GM19099 (cell line): ENCODE results near the gene RNF126.

Experiments
- POLR2A ChIP-seq: IDR thresholded peaks from 3 replicates; pipeline ENCODE4 v1.6.1; 2011; ENCODE audit warnings: low read depth; ENCODE audit not compliant: insufficient read length; ENCODE audit errors: extremely low read depth

The RNF126 gene

GRCh38 chr19:628168-628567 lies 34.8 kb downstream of the RNF126 start:
- TF ChIP-seq POLR2A = no peak

GRCh38 chr19:625257-625656 lies 37.8 kb downstream of the RNF126 start:
- no peak for TF ChIP-seq POLR2A

DNA sequence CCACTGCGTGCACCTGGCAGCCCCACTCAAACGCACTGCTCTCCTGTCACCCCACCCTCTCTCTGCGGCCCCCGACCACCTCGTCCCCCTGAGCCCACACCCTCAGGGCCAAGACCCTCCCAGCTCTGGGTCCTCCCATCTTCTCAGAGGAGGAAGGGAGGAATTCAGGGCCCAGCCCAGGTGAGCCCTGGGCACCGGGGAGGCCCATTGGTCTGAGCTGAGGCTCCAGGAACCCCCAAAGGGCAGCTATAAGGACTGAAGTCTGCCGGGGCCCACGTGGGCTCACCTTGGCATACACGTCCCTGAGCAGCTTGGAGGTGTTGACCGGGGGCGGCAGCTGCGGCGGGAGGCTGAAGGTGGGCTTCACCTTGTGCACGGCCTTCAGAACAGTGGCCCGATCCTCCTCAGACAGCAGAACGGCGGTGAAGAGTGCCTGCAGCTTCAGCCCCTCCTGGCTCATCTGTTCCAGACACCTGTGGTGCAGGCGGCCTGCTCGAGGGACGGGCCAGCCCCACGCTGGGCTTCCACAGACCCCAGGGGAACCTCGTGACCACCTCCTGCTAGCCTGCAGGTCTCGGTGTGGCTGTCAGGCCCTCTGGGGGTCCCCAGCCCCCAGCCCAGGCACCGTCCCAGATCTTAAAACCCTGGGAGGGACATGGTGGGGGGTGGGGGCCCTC lies 38.4 kb downstream of the RNF126 start:
- TF ChIP-seq POLR2A = no peak

DNA sequence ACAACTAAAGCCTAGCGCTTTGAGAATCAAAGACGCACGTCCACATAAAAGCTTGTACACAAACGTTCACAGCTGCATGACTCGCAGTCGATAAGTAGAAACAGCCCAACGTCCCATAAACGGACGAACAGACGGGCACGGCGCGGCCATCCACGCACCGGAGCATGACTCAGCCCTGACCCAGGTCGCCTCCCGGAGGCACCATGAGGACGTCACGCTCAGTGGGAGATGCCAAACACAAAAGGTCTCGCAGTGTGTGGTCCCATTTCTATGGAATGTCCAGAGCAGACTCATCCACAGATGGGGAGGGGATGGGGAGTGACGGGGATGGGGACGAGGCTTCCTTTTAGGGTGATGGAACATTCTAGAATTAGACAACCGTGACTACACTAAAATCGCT lies 39.0 kb downstream of the RNF126 start:
- TF ChIP-seq POLR2A = no peak

DNA sequence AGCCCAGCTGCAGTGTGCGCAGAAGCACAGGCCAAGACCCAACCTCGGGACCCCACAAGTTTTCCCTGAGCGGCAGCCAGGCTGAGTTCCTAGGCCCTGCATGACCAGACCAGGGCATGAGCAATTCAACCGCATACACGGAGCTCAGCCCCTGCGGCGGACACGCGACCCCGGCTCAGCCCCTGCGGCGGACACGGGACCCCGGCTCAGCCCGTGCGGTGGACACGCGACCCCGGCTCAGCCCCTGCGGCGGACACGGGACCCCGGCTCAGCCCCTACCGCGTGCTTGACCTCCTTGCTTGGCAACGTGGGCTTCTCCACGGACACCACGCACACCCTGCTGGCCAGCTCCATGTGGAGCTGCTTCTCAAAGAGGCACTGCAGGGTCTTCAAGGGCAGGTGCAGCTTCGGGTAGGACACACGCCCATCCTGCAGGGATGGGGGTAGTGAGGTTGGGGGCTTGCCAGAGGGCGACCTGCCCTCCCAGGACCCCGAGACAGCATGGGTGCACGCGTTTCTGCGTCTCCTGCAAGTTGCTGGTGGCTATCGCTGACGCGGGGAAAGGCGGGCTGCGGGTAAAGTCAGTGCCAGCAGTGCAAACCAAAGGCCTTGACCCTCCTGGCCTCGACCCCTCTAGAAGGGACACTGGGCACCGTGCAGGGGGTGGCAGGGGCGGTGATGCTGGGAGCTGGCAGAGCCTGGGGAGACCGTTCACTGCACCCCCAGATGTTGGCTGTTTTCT lies 39.7 kb downstream of the RNF126 start:
- no peak for TF ChIP-seq POLR2A

GRCh38 chr19:622666-623065 lies 40.3 kb downstream of the RNF126 start:
- no peak for TF ChIP-seq POLR2A

DNA sequence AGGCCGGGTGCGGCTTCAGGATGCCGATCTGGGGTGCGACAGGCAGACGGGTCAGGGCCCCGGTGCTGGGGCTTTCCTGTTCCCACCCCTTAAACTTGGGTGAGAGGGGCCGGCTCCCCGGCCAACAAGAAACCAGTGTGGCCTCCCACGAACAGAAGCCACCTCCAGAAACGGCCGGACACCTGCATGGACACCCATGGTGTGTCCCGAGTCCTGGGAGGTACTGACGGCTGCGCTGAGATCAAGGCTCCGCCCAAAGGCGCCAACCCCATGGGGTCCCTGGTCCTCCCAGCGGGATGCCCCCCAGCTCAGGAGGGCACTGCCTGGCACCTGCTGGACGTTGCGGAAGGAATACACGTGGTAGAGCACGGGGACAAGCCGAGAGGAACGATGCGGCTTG lies 41.2 kb downstream of the RNF126 start:
- no peak for TF ChIP-seq POLR2A

DNA sequence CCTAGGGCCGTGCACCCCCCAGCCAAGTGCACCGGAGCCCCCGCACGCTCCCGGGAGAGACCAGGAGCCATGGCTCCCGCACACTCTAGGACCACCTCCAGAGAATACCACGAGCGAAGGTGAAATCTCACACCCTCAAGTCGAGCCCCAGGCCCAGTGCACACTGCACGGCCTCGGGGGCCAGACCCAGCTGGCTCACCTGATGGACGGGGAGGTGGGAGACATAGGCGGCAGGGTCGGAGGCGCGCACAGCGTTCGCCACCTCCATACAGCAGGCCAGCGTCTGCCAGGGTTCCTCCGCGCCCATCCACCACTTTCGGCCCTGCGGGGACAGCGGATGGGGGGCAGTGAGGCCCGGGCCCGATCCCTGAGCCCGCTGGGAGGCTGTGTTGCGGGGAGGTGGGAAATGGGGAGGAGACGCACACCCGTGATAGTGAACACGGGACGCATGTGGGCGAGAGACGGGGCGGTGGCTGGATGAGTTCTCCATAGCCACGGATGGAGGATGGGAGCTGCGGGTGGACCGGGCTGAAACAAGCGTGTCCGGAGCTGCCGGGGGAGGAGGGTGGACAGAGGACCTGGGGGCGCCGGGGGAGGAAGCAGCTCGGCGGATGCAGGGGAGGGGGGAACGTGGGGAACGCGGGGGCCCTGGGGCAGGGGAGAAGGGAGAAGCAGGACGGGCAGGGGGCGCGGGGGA lies 42.7 kb downstream of the RNF126 start:
- TF ChIP-seq POLR2A = no peak

DNA sequence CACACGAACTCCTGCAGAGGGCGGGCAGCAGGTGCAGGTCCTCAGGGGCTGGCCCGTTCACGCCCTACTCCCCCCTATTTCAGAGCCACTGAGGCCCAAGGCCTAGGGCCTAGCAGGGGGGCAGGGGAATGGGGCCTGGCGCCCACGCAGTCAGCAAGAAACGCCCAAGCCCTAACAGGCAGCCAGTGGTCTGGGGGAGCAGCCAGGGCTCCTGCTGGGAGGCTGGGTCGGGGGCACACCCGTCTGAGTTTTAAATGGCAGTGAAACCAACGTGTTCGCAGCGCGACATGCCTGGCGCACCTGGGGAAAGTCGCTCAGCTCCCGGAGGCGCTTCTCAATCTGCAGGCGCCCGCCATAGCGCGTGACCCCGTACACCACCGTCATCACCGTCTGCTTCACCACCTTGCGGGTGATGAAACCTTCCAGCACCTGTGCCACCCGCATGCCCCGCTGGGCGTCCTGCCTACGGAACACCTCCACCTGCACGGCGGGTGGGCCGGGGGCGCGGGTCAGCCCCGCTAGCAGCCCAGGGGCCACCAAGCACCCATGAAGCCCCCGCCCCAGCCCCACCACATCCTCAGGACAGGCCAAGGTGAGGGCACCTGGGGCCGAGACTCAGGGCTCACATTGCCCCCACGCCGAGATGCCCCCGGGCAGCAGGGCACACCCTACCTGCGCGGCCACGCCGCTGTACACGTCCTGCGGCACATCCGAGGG lies 43.6 kb downstream of the RNF126 start:
- no peak for TF ChIP-seq POLR2A

DNA sequence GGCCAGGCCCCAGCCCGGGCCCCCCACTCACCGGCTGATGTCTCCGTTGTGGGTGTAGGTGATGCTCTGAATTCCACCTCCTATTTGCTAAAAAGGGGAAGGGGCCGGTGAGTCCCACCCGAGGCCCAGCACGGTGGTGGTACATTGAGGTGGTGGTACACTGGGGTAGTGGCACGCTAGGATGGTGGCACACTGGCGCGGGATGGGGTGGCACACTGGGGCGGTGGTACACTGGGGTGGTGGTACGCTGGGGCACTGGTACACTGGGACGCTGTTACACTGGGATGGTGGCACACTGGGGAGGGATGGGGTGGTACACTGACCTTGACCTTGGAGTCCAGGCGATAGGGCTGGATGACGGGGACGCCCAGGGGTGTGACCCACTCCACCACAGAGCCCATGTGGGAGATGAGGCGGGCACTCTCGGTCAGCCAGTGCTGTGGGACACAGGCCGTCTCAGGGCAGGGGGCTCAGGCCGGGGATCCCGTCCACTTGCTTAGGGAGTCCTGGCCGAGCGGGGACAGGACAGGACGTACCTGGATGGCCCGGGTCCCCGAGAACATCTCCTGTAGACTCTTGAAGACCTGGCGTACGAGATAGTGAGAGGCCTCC lies 44.2 kb downstream of the RNF126 start:
- no peak for TF ChIP-seq POLR2A

GRCh38 chr19:618247-618619 lies 44.8 kb downstream of the RNF126 start:
- no peak for TF ChIP-seq POLR2A

DNA sequence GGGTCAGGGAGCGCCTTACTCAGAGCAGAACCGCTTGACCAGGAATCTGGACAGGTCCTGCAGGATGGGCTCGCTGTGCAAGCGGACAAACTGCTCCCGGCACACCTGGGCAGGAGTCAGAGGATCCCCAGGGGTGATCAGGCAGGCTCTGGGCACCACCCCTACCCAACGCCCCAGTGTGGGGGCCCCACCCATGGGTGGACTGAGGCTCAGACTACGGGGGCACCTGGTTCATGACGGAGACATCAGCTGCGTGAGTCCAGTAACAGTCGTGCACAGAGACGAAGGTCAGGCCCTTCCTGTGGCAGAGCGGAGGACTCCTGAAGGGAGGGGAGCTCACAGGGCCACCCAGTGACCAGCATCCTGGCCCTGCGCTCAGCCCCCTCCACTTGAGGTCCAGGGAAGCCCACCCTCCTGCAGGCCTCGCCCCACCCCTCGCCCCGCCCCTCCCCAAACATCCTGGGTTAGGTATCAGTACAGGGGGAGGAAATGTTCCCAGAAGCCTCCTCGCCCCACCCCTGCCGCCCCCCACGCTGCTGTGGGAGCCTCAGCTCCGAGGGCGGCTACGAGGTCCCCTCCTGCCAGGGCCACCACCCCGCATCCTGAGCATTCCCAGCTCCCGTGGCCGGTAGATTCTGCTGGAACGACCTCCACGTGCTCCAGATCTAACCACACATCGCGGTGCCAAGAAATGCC lies 45.3 kb downstream of the RNF126 start:
- no peak for TF ChIP-seq POLR2A

- TF ChIP-seq POLR2A = no peak
These were observed 46.1 kb downstream of the RNF126 start for GRCh38 chr19:616747-617526.
